HTR-8/SVneo (cell line): ENCODE results near the gene TMEM212.
"Not testable (repeated sequence)": the region's sequence is repeated elsewhere in the genome, so short reads cannot be mapped to it uniquely, and the experiment has no call there.

Source experiments
- DNase-seq: peaks from one replicate; pipeline ENCODE4 v3.0.0; 2011; ENCODE audit warnings: low spot score, mixed read lengths; ENCODE audit not compliant: insufficient read length
- FAIRE-seq: peaks from 2 replicates; lab custom pipeline; 2011; peaks lifted over from hg19 to GRCh38; lab: Jason Lieb, UNC

TMEM212 gene

GRCh38 chr3:171850320-171850959 is 7.3 kb downstream of the TMEM212 start:
- no peak for FAIRE-seq
- DNase-seq: no peak

- FAIRE-seq: no peak
- no peak for DNase-seq
Measured at GRCh38 chr3:171850960-171851659, 8.0 kb downstream of the TMEM212 start.

GRCh38 chr3:171851660-171852058 is 8.5 kb downstream of the TMEM212 start:
- FAIRE-seq: no peak

GRCh38 chr3:171854649-171855305 is 11.6 kb downstream of the TMEM212 start:
- DNase-seq (no peak), FAIRE-seq (no peak)

More at GRCh38 chr3:171851660-171852058, 8.5 kb downstream of the TMEM212 start:
- DNase-seq: no peak

- not testable (repeated sequence) for FAIRE-seq, DNase-seq
Measured at GRCh38 chr3:171858770-171859169, 15.6 kb downstream of the TMEM212 start.

GRCh38 chr3:171860830-171861535 is 17.8 kb downstream of the TMEM212 start:
- DNase-seq (no peak), FAIRE-seq (no peak)

- FAIRE-seq (no peak), DNase-seq (no peak)
Measured at GRCh38 chr3:171862392-171862791, 19.2 kb downstream of the TMEM212 start.

GRCh38 chr3:171862993-171863521 is 19.9 kb downstream of the TMEM212 start:
- no peak for DNase-seq
- peak; percentile 46 for FAIRE-seq

- FAIRE-seq (no peak), DNase-seq (no peak)
Measured at GRCh38 chr3:171863920-171864319, 20.8 kb downstream of the TMEM212 start.

GRCh38 chr3:171865191-171865865 is 22.2 kb downstream of the TMEM212 start:
- no peak for DNase-seq

GRCh38 chr3:171867981-171868380 is 24.8 kb downstream of the TMEM212 start:
- DNase-seq (no peak), FAIRE-seq (no peak)

More at GRCh38 chr3:171865191-171865865, 22.2 kb downstream of the TMEM212 start:
- FAIRE-seq: no peak

- DNase-seq (no peak), FAIRE-seq (no peak)
Measured at GRCh38 chr3:171871392-171872274, 28.5 kb downstream of the TMEM212 start.

- DNase-seq (no peak), FAIRE-seq (no peak)
Measured at GRCh38 chr3:171873580-171873979, 30.4 kb downstream of the TMEM212 start.

- FAIRE-seq: peak; percentile 23
- DNase-seq: peak; percentile 78
Measured at GRCh38 chr3:171874251-171874681, 31.1 kb downstream of the TMEM212 start.

- FAIRE-seq (no peak), DNase-seq (no peak)
Measured at GRCh38 chr3:171874879-171875278, 31.7 kb downstream of the TMEM212 start.

GRCh38 chr3:171875923-171876412 is 32.8 kb downstream of the TMEM212 start:
- DNase-seq: no peak
- no peak for FAIRE-seq

GRCh38 chr3:171876680-171877147 is 33.6 kb downstream of the TMEM212 start:
- DNase-seq (no peak), FAIRE-seq (no peak)

GRCh38 chr3:171878461-171879225 is 35.5 kb downstream of the TMEM212 start:
- FAIRE-seq: no peak

More at GRCh38 chr3:171878461-171879225, 35.5 kb downstream of the TMEM212 start:
- DNase-seq: no peak
